Mesendoderm (in vitro differentiated cells): ENCODE data around the gene PRSS56.

ENCODE experiments used
- DNase-seq: peaks from one replicate; pipeline ENCODE4 v3.0.0; 2013
- H2AK5ac ChIP-seq: 2 replicates; pipeline ENCODE4 v1.6.1; 2013; ENCODE audit warnings: low read length, inconsistent platforms
- H2BK120ac ChIP-seq: 2 replicates; pipeline ENCODE4 v1.6.1; 2013; ENCODE audit warnings: low read depth, mild to moderate bottlenecking, low read length, moderate library complexity, mixed read lengths
- H2BK15ac ChIP-seq: replicated peaks from 2 replicates; pipeline ENCODE4 v1.6.1; 2013; ENCODE audit warnings: low read depth, mild to moderate bottlenecking, moderate library complexity
- H2BK5ac ChIP-seq: 2 replicates; pipeline ENCODE4 v1.6.1; 2013; ENCODE audit warnings: low read length, inconsistent platforms
- H3K18ac ChIP-seq: 2 replicates; pipeline ENCODE4 v1.6.1; 2013; ENCODE audit warnings: mild to moderate bottlenecking, low read length, mixed read lengths
- H3K23ac ChIP-seq: one replicate; pipeline ENCODE4 v1.6.1; 2013; ENCODE audit warnings: low read length
- H3K27ac ChIP-seq: 2 replicates; pipeline ENCODE4 v1.5.1; 2013; ENCODE audit warnings: low read depth, mild to moderate bottlenecking, inconsistent platforms, low read length, moderate library complexity
- H3K27me3 ChIP-seq: 2 replicates; pipeline ENCODE4 v1.6.1; 2013; ENCODE audit warnings: low read length, control low read depth, mild to moderate bottlenecking, inconsistent platforms; ENCODE audit not compliant: insufficient read depth, poor library complexity
- H3K36me3 ChIP-seq: 2 replicates; pipeline ENCODE4 v1.6.1; 2013; ENCODE audit warnings: low read length, inconsistent platforms; ENCODE audit not compliant: control insufficient read depth, insufficient read depth
- H3K4ac ChIP-seq: one replicate; pipeline ENCODE4 v1.6.1; 2013; ENCODE audit warnings: low read depth, mild to moderate bottlenecking, low read length, moderate library complexity
- H3K4me1 ChIP-seq: 2 replicates; pipeline ENCODE4 v1.6.1; 2013; ENCODE audit warnings: low read depth, low read length, inconsistent platforms; ENCODE audit not compliant: control insufficient read depth
- H3K4me2 ChIP-seq: 2 replicates; pipeline ENCODE4 v1.6.1; 2013; ENCODE audit warnings: low read length
- H3K4me3 ChIP-seq: 2 replicates; pipeline ENCODE4 v1.5.1; 2013; ENCODE audit warnings: mild to moderate bottlenecking, low read length
- H3K56ac ChIP-seq: one replicate; pipeline ENCODE4 v1.6.1; 2013; ENCODE audit warnings: low read length
- H3K79me1 ChIP-seq: 2 replicates; pipeline ENCODE4 v1.6.1; 2013; ENCODE audit warnings: low read length, inconsistent platforms
- H3K79me2 ChIP-seq: 2 replicates; pipeline ENCODE4 v1.6.1; 2013; ENCODE audit warnings: mild to moderate bottlenecking, low read length; ENCODE audit not compliant: control insufficient read depth, insufficient read depth
- H3K9ac ChIP-seq: 2 replicates; pipeline ENCODE4 v1.6.1; 2013; ENCODE audit warnings: low read length, inconsistent platforms
- H4K5ac ChIP-seq: one replicate; pipeline ENCODE4 v1.6.1; 2013; ENCODE audit warnings: low read length
- H4K8ac ChIP-seq: one replicate; pipeline ENCODE4 v1.6.1; 2013; ENCODE audit warnings: low read depth, mild to moderate bottlenecking, control low read depth, low read length, moderate library complexity
- WGBS: extraction: QIAGEN DNeasy Blood & Tissue Kit; methylation state at CpG from one replicate; pipeline ENCODE4 v1.1.7; 2013; ENCODE audit warnings: low lambda C conversion rate, missing lambda C conversion rate; ENCODE audit not compliant: insufficient coverage; ENCODE audit errors: extremely low coverage; 5-methylcytosine and 5-hydroxymethylcytosine counted together

The PRSS56 gene

DNA sequence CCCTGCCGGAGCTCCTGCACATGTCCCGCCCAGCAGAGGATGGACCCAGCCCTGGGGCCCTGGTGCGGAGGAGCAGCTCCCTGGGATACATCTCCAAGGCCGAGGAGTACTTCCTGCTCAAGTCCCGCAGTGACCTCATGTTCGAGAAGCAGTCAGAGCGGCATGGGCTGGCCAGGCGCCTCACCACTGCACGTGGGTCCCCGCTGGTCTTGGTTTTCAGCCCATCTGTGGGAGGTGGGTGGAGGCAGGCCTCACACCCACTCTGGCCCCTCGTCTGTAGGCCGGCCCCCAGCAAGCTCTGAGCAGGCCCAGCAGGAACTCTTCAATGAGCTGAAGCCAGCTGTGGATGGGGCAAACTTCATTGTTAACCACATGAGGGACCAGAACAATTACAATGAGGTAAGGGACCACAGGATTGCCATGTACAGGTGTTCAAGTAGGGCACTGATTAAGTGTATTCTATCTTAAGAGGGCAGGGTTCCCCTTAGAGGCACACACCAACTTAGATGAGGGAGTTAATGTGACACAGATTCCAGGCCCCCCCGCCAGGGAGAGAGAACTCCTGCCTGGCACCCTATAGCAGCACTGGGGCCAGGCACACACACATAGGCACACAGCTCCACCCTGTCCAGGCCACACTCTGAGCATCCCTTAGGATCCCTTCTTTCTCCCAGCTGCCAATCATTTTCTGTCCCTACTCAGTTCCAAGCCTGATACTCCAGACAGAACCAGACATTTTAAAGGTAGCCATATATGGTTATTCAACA is 13.9 kb downstream of the PRSS56 start:
- Histone ChIP-seq H3K4me3 (no peak overlapping the region), H3K27me3 (no peaks in the 10 kb centered on the region), H3K27ac (no peak overlapping the region), H3K4ac (no peak overlapping the region), H2BK120ac (no peak overlapping the region), H2BK5ac (no peak overlapping the region), H3K79me2 (no peaks in the 10 kb centered on the region), H3K79me1 (no peaks in the 10 kb centered on the region), H4K8ac (no peak overlapping the region), H3K4me2 (no peak overlapping the region), H2BK15ac (no peak overlapping the region), H3K4me1 (peaks cover 2% of the 10 kb centered on the region), H2AK5ac (no peak overlapping the region), H4K5ac (no peak overlapping the region), H3K56ac (no peak overlapping the region), H3K23ac (no peak overlapping the region), H3K9ac (no peak overlapping the region), H3K36me3 (no peaks in the 10 kb centered on the region), H3K18ac (no peak overlapping the region)
- no peak for DNase-seq
- no CpG with 5 or more reads among the region's 13 CpGs for WGBS

DNA sequence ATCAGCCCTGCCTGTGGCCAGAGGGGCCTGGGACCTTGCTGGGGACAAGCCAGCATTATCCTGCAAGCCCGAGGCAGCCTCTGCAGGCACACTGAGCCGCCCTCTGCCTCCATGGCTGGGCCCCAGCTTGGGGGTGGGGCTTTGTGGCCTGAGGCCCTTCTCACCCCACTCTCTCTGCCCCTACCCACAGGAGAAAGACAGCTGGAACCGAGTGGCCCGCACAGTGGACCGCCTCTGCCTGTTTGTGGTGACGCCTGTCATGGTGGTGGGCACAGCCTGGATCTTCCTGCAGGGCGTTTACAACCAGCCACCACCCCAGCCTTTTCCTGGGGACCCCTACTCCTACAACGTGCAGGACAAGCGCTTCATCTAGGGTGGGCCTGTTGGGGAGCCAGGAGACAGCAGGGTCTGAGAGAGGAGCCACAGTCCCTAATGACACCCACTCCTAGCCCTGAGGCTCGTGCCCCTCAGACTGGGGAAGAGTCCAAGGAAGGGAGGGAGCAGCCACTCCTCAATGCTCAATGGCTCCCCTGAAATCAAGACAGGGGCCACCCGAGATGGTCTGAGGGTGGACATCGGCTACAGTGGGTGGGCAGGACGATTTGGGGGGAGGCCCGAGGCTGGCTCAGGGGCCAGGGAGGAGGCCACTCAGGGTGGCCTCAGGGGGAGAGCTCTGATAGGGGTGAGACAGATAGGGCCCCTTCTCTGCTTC is 14.9 kb downstream of the PRSS56 start:
- Histone ChIP-seq H3K18ac (no peak overlapping the region), H3K79me1 (no peaks in the 10 kb centered on the region), H3K4me1 (peaks cover 2% of the 10 kb centered on the region), H3K23ac (no peak overlapping the region), H2BK15ac (no peak overlapping the region), H3K27ac (no peak overlapping the region), H2BK120ac (no peak overlapping the region), H3K4me2 (no peak overlapping the region), H2AK5ac (no peak overlapping the region), H3K36me3 (no peaks in the 10 kb centered on the region), H3K56ac (no peak overlapping the region), H4K5ac (no peak overlapping the region), H3K4me3 (no peak overlapping the region), H3K79me2 (no peaks in the 10 kb centered on the region), H3K27me3 (no peaks in the 10 kb centered on the region), H2BK5ac (no peak overlapping the region), H3K4ac (no peak overlapping the region), H4K8ac (no peak overlapping the region), H3K9ac (no peak overlapping the region)
- WGBS: no CpG with 5 or more reads among the region's 14 CpGs
- DNase-seq: no peak

DNA sequence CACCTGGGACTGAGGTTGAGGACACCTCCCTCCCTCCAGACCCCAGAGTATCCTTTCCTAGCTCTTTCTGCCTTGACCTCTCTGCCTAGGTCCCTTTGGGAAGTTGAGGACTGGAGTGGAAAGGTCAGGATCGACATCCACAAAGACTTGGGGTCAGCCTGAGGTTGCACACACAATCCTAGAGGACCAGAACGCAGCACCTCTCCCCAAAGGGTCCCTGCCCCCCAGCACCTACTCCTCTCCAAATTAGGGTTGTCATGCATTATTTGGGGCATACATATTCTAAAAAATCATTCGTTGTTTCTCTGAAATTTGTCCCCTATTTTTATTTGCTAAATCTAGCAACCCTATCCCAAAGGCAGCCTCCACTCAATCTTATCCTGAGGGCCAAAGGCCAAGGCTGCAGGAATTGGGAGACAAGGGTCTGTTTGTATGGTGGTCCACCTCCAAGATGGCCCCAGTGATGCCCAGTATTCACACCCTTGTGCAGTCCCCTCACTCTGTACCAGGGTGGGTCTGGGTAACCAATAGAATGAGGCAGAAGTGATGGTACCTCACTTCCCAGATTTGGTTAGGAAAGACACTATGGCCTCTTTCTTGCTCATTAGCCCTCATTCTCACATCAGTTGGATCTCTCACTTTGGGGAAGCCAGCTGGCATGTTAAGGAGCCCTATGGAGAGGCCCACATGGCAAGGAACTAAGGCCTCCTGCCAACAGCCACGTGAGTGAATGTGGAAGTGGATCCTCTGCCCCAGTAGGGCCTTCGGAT is 15.8 kb downstream of the PRSS56 start:
- Histone ChIP-seq H2AK5ac (no peak overlapping the region), H2BK5ac (no peak overlapping the region), H2BK15ac (no peak overlapping the region), H3K18ac (no peak overlapping the region), H4K5ac (no peak overlapping the region), H3K27ac (no peak overlapping the region), H3K36me3 (no peaks in the 10 kb centered on the region), H2BK120ac (no peak overlapping the region), H3K4me2 (no peak overlapping the region), H3K4ac (no peak overlapping the region), H3K79me2 (no peaks in the 10 kb centered on the region), H3K79me1 (no peaks in the 10 kb centered on the region), H4K8ac (no peak overlapping the region), H3K4me3 (no peak overlapping the region), H3K9ac (no peak overlapping the region), H3K27me3 (no peaks in the 10 kb centered on the region), H3K56ac (no peak overlapping the region), H3K4me1 (peaks cover 2% of the 10 kb centered on the region), H3K23ac (no peak overlapping the region)
- no peak for DNase-seq
- WGBS: no CpG with 5 or more reads among the region's 5 CpGs

DNA sequence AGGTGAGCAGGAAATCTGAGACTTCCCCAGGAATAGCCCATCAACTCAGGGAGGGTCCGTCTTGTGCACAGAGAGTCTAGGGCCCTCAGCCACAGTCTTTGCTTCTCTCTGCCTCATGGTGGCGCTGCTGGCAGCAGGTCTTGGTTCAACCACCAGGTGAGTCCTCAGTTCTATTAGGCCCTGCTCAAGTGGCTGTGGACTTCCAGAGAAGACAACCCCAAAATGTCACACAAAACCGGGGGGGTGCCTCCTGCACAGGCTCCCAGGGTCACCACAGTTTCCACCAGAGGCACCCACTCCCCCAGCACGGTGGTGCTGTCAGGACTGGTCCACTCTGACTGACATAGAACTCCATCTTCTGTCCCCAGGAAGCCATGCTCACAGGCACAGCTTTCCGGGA is 16.9 kb downstream of the PRSS56 start:
- no peak overlapping the region for H3K23ac ChIP-seq
- H2BK15ac ChIP-seq: no peak overlapping the region
- H2AK5ac ChIP-seq: no peak overlapping the region
- H2BK120ac ChIP-seq: no peak overlapping the region
- DNase-seq: peak; percentile 51
- H3K36me3 ChIP-seq: no peaks in the 10 kb centered on the region
- H2BK5ac ChIP-seq: no peak overlapping the region
- no peak overlapping the region for H3K9ac ChIP-seq
- no peaks in the 10 kb centered on the region for H3K27me3 ChIP-seq
- WGBS: no CpG with 5 or more reads among the region's 5 CpGs
- no peaks in the 10 kb centered on the region for H3K79me2 ChIP-seq
- H3K4ac ChIP-seq: no peak overlapping the region
- H3K27ac ChIP-seq: no peak overlapping the region
- peaks cover 2% of the 10 kb centered on the region for H3K4me1 ChIP-seq
- no peak overlapping the region for H3K18ac ChIP-seq
- no peaks in the 10 kb centered on the region for H3K79me1 ChIP-seq
- no peak overlapping the region for H4K5ac ChIP-seq
- no peak overlapping the region for H4K8ac ChIP-seq
- H3K56ac ChIP-seq: no peak overlapping the region
- H3K4me2 ChIP-seq: no peak overlapping the region
- H3K4me3 ChIP-seq: no peak overlapping the region

DNA sequence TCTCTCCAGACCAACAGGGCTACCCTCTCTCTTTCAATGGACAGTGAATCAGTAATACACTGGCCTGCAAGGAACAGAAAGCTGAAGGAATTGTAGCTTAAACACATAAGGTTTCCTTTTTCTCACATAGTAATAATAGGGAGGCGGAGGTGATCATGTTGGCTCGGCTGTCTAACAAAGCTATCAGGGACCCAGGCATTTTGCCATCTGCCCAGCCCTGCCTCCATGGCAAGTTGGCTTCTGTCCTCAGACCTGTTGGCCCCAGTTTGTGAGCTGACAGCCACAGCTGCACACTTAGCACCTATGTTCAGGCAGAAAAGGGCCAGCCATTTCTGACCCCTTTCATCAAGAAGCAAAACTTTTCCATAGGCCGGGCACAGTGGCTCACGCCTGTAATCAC is 17.3 kb downstream of the PRSS56 start:
- no peak for DNase-seq
- Histone ChIP-seq H3K36me3 (no peaks in the 10 kb centered on the region), H2BK5ac (no peak overlapping the region), H3K79me2 (no peaks in the 10 kb centered on the region), H3K23ac (peak overlapping the region; percentile 29), H3K56ac (no peak overlapping the region), H3K27ac (no peak overlapping the region), H2BK120ac (no peak overlapping the region), H3K18ac (no peak overlapping the region), H3K4me1 (peaks cover 2% of the 10 kb centered on the region), H2BK15ac (no peak overlapping the region), H3K4me2 (no peak overlapping the region), H3K79me1 (no peaks in the 10 kb centered on the region), H3K9ac (no peak overlapping the region), H3K4me3 (no peak overlapping the region), H2AK5ac (no peak overlapping the region), H3K4ac (no peak overlapping the region), H3K27me3 (no peaks in the 10 kb centered on the region), H4K8ac (no peak overlapping the region), H4K5ac (no peak overlapping the region)
- no CpG with 5 or more reads among the region's 4 CpGs for WGBS
